IPS-NIHi11 (cell line): ENCODE measurements around the gene MAML3.
"Not testable (repeated sequence)": the region's sequence is repeated elsewhere in the genome, so short reads cannot be mapped to it uniquely, and the experiment has no call there.

Experiments
- DNase-seq: peaks from one replicate; pipeline ENCODE4 v3.0.0; 2012; ENCODE audit warnings: mixed read lengths, low spot score

The MAML3 gene

DNA sequence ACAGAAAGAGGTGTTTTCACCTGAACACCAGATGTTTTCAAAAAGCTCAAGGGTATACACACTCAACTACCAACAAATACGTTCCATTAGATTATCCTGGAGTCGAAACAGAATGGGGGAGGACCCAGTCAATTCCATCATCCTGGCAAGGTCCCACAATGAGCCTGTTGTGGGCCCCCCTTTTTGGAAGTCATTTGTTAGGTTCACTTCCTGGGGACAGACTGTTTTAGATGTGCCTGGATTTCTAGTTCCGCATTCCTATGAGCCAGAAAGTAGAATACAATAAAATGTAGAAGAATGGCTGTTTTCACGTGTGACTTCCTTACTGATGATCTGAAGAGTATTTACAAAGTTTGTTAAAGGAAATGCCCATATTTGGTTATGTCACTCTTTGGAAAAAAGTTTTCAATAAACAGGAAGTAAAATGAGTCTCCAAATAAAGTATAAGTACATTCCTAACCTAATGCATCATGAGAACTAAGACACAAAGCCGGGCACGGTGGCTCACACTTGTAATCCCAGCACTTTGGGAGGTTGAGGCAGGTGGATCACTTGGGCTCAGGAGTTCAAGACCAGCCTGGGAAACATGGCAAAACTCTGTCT, 192.5 kb downstream of the MAML3 start:
- DNase-seq, result no peak

- DNase-seq, result no peak
Observed at GRCh38 chr4:139959396-139959795, 194.6 kb downstream of the MAML3 start.

- no peak for DNase-seq
Observed at GRCh38 chr4:139958739-139959098, 195.3 kb downstream of the MAML3 start.

DNA sequence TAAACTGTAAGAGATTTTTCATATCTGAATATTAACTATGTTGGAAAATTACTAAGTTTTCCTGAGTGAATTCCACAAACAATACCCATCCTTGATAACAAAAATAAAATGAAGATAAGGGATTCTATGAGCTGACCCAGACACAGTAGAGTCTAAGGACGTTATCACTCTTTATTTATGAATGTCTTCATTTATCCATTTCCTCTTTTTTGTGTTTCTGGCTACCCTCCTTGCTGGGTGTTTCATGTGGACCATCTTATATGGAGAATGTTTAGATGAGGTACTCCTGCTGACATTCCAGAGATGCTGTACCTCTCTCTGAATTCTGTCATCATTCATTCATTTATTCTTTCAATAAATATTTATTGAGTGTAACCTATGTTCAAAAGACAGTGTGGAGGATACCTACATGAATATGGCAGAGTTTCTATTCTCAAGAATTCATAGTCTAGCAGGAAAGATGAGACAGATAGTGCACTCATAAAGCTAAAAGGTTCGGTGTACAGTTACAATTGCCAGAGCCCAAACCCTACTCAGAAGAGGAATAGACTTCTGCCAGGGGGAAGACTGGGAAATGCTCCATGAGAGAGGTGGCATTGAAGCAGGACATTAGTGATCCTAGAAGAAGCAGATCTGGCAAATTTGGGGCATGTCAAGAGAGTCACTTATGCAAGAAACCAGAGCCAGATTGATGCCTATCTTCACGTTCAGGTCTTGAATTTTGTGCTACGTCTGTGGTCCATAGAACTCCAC, 195.8 kb downstream of the MAML3 start:
- DNase-seq, result no peak

DNA sequence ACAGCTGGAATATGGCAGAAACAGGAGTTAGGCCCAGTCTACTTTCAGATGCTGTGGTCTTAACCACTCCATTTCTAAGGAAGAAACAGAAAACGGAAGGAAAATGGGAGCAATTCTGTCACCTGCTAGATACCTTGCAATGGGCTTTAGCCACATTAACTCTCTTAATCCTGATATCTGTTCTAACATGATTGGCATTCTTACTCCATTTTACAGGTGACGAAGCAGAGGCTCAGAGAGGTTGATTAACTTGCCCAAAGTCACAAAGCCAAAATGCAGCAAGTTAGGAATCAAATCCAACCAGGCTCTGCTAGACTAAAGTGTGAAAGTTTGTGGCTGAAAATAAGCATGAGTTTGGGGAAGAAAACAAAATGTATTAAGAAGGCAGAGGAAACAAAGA, 196.9 kb downstream of the MAML3 start:
- DNase-seq, result no peak

GRCh38 chr4:139956507-139957017, 197.4 kb downstream of the MAML3 start:
- DNase-seq, result no peak

DNA sequence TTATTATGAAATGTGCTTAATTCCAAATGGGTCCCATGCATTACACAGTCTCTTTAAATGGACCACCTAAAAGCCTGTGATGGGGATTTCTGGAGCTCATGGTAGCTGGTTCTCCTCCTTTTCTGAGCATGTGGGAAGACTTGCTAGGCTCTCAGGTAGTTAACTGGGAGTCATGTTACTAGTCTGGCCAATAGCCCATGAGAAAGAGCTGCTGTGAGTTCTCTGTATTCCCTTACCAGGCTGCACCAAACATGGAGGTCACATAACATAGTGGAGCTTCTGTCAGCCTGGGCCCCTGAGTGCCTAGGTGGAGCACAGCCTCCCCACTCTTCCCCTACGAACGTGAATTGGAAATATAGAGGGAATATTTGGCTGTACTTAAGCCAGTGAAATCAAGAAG, 198.4 kb downstream of the MAML3 start:
- peak; percentile 36 for DNase-seq

DNA sequence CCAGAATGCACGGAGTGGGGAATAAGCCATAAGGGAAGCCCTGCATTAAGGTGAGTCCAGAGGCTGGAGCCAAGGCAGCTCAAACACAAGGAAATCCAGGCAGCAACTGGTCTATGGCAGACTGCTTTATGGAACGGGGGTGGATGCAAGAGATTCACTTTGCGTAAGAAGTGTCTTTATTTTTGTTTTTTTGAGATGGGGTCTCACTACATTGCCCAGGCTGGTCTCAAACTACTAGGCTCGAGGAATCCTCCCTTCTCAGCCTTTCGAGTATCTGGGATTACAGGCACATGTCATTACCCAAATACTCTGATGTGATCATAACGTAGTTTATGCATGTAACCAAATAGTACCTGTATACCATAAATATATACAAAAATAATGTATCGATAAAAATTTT, 199.5 kb downstream of the MAML3 start:
- DNase-seq, result no peak

DNA sequence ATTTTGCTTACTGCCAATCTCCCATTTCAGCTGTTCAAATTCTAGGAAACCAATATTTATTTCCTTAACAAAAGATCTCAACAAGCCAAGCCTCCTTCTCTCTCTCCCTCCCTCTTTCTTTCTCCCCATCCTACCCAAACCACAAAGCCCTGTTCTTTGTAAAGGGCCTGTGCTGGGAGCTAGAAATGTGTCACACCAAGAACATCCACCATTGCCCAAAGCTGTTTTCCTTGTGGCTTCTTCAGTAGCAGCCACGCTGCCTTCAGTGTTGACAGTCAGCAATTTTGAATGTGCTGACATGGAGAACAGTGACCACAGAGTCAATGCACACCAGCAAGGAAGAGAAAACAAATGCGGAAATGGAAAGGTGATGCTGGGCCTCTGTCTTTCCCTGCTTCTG, 203.0 kb downstream of the MAML3 start:
- DNase-seq, result no peak

DNA sequence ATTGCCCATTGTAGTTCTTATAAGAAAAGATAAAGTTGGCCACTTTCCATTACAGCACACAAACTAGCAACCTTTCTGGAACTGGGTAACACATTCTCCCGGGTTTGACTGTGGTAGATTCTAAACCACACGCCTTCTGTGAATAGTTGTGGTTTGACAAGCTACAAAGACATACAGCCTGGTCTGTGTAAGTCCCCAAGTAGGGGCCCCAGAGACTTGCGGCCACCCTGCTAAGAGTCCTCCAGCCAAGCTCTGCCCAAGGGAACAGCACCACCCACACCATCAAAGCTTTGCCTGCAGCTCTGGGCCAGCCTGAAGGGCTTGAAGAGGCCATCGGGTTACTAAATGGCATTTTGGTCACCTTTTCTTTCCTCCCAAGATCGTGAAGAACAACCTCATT, 203.4 kb downstream of the MAML3 start:
- no peak for DNase-seq

DNA sequence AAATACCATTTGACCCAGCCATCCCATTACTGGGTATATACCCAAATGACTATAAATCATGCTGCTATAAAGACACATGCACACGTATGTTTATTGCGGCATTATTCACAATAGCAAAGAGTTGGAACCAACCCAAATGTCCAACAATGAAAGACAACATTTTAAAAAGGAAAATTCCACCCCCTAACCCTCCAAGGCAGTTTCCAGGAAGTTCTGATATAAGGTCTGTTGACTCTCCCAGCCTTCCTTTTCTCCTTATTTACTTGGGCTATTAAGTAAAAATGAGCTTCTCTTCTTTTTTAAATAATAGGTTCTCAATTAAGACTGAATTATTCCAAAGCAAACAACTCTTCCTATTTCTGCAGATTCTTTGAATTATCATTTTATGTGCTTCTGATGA, 209.1 kb downstream of the MAML3 start:
- DNase-seq, result not testable (repeated sequence)

DNA sequence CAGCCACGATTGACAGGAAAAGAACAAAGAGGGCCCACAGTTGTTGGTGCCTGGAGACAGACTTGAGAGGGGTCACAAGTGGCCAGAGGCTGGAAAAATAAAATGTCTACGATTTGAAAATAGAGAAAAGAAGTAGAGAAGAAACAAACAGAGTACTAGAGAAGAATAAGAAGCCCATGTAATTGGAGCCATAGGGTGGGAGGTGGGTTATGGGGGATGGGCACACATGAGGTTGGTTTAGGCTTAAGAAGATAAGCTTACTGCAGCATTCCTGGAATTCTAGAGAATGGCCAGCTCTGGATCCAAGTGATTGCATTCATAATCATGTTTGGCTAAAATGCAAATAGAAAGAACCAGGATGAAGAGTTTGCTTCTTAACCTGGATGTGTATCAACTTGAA, 210.7 kb downstream of the MAML3 start:
- peak; percentile 64 for DNase-seq

DNA sequence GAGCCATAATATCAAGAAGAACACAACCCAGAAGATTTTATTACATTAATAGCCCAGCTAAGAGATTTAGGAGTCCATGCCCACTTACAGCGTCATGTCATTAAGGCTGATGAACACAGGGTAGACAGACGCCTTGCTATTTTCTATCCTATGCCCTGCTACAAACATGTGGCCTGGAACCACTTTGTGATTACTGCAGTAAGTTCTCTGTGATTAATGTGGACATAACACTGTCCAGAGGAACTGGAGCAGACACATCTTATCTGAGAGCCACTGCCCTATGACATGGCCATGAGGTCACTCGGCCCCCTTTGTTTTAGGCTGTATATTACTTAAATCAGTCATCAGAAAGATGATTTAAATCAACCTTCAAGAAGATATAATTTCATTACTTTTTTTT, 211.7 kb downstream of the MAML3 start:
- DNase-seq, result no peak

DNA sequence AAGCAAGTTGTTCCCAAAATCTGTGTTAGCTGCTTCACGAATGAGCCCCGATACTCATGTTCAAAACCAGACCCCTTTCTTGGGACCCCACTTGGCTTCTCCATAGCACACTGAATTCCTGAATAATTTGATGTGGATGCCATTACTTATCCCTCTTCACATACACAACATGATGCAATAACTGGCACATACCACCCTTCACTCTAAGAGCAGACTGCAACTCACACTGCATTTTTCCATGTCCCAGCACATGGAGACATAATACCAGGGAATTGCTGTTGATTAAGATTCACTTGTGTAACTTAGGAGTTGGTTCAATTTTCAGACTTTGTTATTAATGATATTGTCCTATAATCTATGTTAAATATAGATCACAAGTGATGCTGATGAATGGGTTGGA, 213.4 kb downstream of the MAML3 start:
- DNase-seq, result no peak

DNA sequence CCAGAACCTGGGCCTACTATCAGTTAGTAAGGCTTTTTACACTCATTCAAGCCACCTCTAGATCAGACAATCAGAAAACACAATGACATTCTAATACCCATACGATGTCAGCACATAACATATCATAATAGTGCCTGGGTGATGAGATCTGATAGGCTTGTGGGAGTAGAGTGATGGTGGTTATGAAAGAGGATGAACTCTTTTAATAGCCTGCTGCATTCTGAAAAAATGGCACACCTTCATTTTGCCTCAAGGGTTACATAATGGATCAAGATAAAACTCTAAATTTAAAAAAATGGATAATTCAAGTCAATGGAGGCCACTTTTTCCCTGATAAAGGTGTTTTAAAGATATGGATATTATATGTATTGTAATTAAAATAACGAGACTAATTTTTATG, 215.6 kb downstream of the MAML3 start:
- DNase-seq, result no peak

- no peak for DNase-seq
Observed at GRCh38 chr4:139935911-139936310, 218.1 kb downstream of the MAML3 start.

DNA sequence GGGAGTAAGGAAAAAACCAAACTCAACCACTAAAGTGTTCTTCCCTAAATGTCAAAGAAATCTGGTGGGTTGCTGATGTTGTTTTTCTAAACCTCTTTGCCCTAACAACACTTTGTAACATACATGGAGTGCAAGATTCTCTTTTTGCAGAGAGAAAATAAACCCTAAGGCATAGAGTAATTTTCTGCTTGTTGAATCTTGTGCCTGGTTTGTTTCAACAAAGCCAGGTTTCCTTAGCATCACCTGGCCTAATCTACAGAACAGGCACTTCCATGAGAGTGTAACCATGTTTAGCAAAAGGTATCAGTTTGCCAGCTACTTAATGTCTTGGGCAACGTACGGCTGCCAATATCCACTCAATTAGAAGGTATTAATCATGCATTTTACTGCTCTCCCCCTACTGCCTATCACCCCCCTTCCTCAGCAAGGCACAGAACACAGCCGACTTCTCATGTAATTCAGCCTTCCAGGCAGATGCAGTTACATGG, 219.2 kb downstream of the MAML3 start:
- no peak for DNase-seq

DNA sequence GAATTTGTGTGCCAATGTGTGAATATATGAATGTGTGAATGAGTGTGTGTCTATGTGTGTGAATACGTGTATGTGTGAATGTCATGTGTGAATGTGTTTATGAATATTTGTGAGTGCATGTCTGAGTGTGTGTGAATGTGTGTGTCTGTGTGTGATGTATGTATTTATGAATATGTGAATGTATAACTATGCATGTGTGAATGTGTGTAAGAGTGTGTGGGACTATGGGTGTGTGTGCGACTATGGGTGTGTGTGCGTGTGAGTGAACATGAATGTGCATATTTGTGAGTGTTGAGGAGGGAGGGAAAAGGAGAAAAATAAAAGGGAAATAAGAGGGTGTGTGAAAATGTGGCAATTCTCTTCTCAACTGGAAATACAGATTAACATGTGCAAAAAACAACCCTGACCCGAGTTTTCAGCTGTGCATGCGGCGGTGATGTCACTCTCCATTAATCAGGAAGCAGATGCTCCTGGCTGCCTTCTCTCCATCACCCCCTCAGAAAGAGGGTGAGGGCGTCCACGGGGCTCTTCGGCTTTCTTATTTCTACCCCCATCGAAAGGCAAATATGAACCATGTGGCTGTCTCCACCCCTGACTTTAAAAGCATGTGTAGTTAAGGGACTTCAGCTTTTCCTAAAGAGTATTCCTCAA, 219.8 kb downstream of the MAML3 start:
- DNase-seq, result no peak

GRCh38 chr4:139933541-139933940, 220.4 kb downstream of the MAML3 start:
- DNase-seq, result no peak

DNA sequence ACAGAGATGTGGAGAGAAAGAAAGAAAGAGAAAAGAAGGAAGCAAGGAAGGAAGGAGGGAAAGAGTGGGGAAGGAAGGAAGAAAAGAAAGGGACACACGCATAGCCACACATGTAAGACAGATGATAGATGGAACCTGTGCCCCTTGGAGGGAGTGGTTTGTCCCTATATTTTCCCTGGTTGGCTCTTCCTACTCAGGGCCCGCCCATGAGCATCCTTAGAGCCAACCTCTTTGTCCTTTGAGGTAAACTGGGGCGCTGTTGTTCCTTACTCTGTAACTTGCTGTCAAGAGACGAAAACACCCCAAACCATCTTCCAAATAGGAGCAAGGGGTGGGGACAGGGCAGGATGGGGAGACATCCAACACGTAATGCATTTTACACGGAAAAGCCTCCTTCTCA, 220.9 kb downstream of the MAML3 start:
- no peak for DNase-seq

DNA sequence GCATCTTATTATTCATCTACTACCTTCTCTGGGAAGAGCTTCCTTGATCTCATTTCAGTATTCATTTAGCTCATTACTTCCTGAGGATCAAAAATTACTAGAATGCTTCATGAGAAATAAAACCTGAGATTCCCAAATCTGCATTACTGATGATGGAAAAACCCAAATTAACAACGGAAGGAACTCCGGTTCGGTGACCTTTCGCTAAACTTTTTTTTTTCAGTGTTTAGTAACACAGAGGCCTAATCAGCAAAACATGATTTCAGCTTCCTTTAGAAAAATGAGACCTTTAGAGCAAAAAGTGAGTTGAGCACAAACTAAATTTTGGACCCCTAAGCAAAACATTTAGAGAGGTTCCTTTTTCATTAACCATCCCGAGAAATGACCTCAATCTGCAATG, 229.2 kb downstream of the MAML3 start:
- no peak for DNase-seq

DNA sequence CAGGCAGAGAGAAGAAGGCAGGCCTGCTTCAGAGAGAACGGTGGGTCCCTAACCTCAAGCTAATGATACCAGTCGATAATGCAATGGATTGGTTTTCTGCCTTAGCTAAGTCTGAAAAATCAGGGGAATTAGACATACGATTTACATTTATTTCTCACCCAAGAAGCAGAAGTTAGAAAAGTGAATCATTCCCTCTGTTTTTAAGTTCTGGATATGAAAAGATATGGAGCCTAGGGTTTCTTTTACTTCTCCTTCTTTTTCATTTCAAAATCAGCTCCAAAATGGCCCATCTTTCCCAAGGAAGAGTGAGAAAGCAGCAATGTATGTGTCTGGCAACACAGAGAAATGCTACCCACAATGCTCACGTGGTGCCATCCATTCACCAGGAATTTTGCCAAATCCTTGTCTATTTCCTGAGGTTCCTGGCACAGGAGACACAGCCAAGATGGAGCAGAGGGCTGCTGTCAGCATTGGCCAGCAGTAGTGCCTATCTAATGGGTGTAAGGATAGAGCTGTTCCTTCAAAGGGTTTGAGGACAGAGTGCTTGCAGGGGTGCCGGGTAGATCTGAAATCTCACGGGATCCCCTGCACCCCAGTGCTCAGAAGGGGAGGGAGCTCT, 231.5 kb downstream of the MAML3 start:
- no peak for DNase-seq
